Esophagus muscularis mucosa (tissue), 4 donors: ENCODE measurements around the gene NRG2. TPM values are rescaled to one million over a fixed set of nuclear protein-coding genes. Genes with fewer than 3 reads are reported as not detected.

Experiments used
- DNase-seq: peaks from one replicate; pipeline ENCODE4 v3.0.0-alpha.2; 2017; ENCODE audit errors: extremely low spot score
- H3K27ac ChIP-seq, 4 donors: fragments of 200-600 bp; sonication (generic); replicated peaks in 1 of 4; 1 replicate in 3 of 4; 2 replicates in 1 of 4; pipeline ENCODE4 v1.5.1; 2016 to 2019; ENCODE audit warnings: mild to moderate bottlenecking in 1 of 4
- H3K27me3 ChIP-seq, 4 donors: fragments of 200-600 bp; sonication (generic); one replicate each; pipeline versions ENCODE4 v1.5.1 to v1.6.0; 2016 to 2019
- H3K36me3 ChIP-seq, 4 donors: fragments of 200-600 bp; sonication (generic); one replicate each; pipeline ENCODE4 v1.5.1; 2016 to 2019
- H3K4me1 ChIP-seq, 4 donors: fragments of 200-600 bp; sonication (generic); one replicate each; pipeline ENCODE4 v1.5.1; 2016 to 2019
- H3K4me3 ChIP-seq, 4 donors: fragments of 200-600 bp; sonication (generic); 1 replicate in 2 of 4; 2 replicates in 2 of 4; pipeline ENCODE4 v1.5.1; 2016 to 2019; ENCODE audit warnings: mild to moderate bottlenecking in 4 of 4, moderate library complexity in 1 of 4
- H3K9me3 ChIP-seq, 4 donors: fragments of 200-600 bp; sonication (generic); 1 replicate in 3 of 4; 2 replicates in 1 of 4; pipeline ENCODE4 v1.5.1; 2016 to 2019
- CTCF ChIP-seq, 3 experiments: fragments of 200-600 bp in 2 of 3; fragments of 450-650 bp in 1 of 3; sonication (generic) in 2 of 3; IDR thresholded peaks; one replicate each; pipeline ENCODE4 v1.5.1; 2017 to 2019; ENCODE audit warnings: antibody characterized with exemption in 3 of 3, mild to moderate bottlenecking in 2 of 3, moderate library complexity in 1 of 3
- EP300 ChIP-seq: sonication (generic); formaldehyde crosslinking; IDR thresholded peaks from one replicate; pipeline ENCODE4 v1.6.1; 2017; ENCODE audit warnings: antibody characterized with exemption
- POLR2A ChIP-seq: fragments of 450-650 bp; IDR thresholded peaks from one replicate; pipeline ENCODE4 v1.6.1; 2017; ENCODE audit warnings: antibody characterized with exemption, moderate library complexity, mild to moderate bottlenecking, low read depth
- POLR2AphosphoS5 ChIP-seq, 2 donors: sonication (generic); formaldehyde crosslinking; IDR thresholded peaks; one replicate each; pipeline ENCODE4 v1.6.1; 2017; ENCODE audit warnings: antibody characterized with exemption in 2 of 2
- WGBS: methylation state at CpG from one replicate; pipeline ENCODE4 v1.1.5; 2018; 5-methylcytosine and 5-hydroxymethylcytosine counted together
- intact Hi-C: fragments of 100-400 bp; cut with DNase I; formaldehyde crosslinking; loops from one replicate; pipeline ENCODE4 v1.15.1; 2023
- total RNA-seq, 4 donors: library from RNA; depleted of rRNA; stranded (reverse); fragments of >200 nt; gene quantifications; one replicate each; pipeline versions ENCODE4 v1.1.0 to v1.2.1, GENCODE V29; 2016

The NRG2 gene
- total RNA-seq, 4 donors from 2014 or later = 2.8 to 5.0 (median 4.1) TPM

GRCh38 chr5:140011297-140011802 is 31.7 kb downstream of the NRG2 start:
- WGBS = 85% methylated on average over 3 of the region's 3 CpGs
- Histone ChIP-seq H3K27ac (no peak overlapping the region), H3K9me3 (no peaks in the 10 kb centered on the region), H3K36me3 (no peaks in the 10 kb centered on the region), H3K27me3 (no peaks in the 10 kb centered on the region), H3K4me1 (peaks cover 0 to 7% (median 6%) of the 10 kb centered on the region in 4 donors), H3K4me3 (no peak overlapping the region)
- TF ChIP-seq POLR2AphosphoS5 (IDR thresholded peaks at IDR 0.05) (no peak), CTCF (IDR thresholded peaks at IDR 0.05) (no peak), EP300 (no peak), POLR2A (no peak)
- DNase-seq = no peak
- intact Hi-C loops = no loop called here

- intact Hi-C loops = no loop called here
- no peak overlapping the region for H3K4me3 ChIP-seq
- H3K9me3 ChIP-seq = no peaks in the 10 kb centered on the region
- 69% methylated on average over 3 of the region's 3 CpGs for WGBS
- DNase-seq = no peak
- no peak overlapping the region for H3K27ac ChIP-seq
- peaks cover 0 to 7% (median 6%) of the 10 kb centered on the region in 4 donors for H3K4me1 ChIP-seq
- H3K36me3 ChIP-seq = no peaks in the 10 kb centered on the region
- no peaks in the 10 kb centered on the region for H3K27me3 ChIP-seq
- no peak for TF ChIP-seq POLR2AphosphoS5 (IDR thresholded peaks at IDR 0.05)
- no peak for TF ChIP-seq CTCF (IDR thresholded peaks at IDR 0.05)
- no peak for TF ChIP-seq EP300
- no peak for TF ChIP-seq POLR2A
Observed at GRCh38 chr5:140010798-140011197, 32.3 kb downstream of the NRG2 start.

GRCh38 chr5:140007311-140007710 is 35.8 kb downstream of the NRG2 start:
- H3K27me3 ChIP-seq = no peaks in the 10 kb centered on the region
- intact Hi-C loops = no loop called here

GRCh38 chr5:140005145-140005591 is 37.9 kb downstream of the NRG2 start:
- no peak for TF ChIP-seq CTCF (IDR thresholded peaks at IDR 0.05)
- TF ChIP-seq POLR2A = no peak
- TF ChIP-seq EP300 = no peak
- TF ChIP-seq POLR2AphosphoS5 (IDR thresholded peaks at IDR 0.05) = no peak
- intact Hi-C loops = no loop called here
- H3K27ac ChIP-seq = no peak overlapping the region
- no peaks in the 10 kb centered on the region for H3K27me3 ChIP-seq
- no peaks in the 10 kb centered on the region for H3K36me3 ChIP-seq
- no peaks in the 10 kb centered on the region for H3K9me3 ChIP-seq
- 98% methylated on average over 4 of the region's 4 CpGs for WGBS
- H3K4me3 ChIP-seq = no peak overlapping the region
- no peak for DNase-seq
- H3K4me1 ChIP-seq = peaks cover 0 to 15% (median 5%) of the 10 kb centered on the region in 4 donors

More at GRCh38 chr5:140007311-140007710, 35.8 kb downstream of the NRG2 start:
- TF ChIP-seq CTCF (IDR thresholded peaks at IDR 0.05) = no peak
- TF ChIP-seq POLR2A = no peak
- no peak for TF ChIP-seq EP300
- no peak for TF ChIP-seq POLR2AphosphoS5 (IDR thresholded peaks at IDR 0.05)
- DNase-seq = no peak
- Histone ChIP-seq H3K4me1 (peaks cover 0 to 15% (median 7%) of the 10 kb centered on the region in 4 donors), H3K27ac (no peak overlapping the region), H3K36me3 (no peaks in the 10 kb centered on the region), H3K4me3 (no peak overlapping the region), H3K9me3 (no peaks in the 10 kb centered on the region)
- WGBS = 92% methylated on average over 2 of the region's 2 CpGs

- intact Hi-C loops = no loop called here
- 80% methylated on average over 2 of the region's 2 CpGs for WGBS
- Histone ChIP-seq H3K4me3 (no peak overlapping the region), H3K36me3 (no peaks in the 10 kb centered on the region), H3K4me1 (peaks cover 0 to 15% (median 5%) of the 10 kb centered on the region in 4 donors), H3K9me3 (no peaks in the 10 kb centered on the region), H3K27me3 (no peaks in the 10 kb centered on the region), H3K27ac (no peak overlapping the region)
- no peak for TF ChIP-seq POLR2AphosphoS5 (IDR thresholded peaks at IDR 0.05)
- no peak for TF ChIP-seq CTCF (IDR thresholded peaks at IDR 0.05)
- no peak for TF ChIP-seq EP300
- TF ChIP-seq POLR2A = no peak
- DNase-seq = no peak
Observed at GRCh38 chr5:140004174-140004573, 38.9 kb downstream of the NRG2 start.
